Measurements from ENCODE around the gene EPN1.

EPN1 gene

GRCh38 chr19:55661826-55662225 is 13.2 kb upstream of the EPN1 start:
- DNase-seq = no peak

GRCh38 chr19:55663846-55664536 is 11.0 kb upstream of the EPN1 start:
- no peak for DNase-seq

GRCh38 chr19:55666343-55667005 is 8.6 kb upstream of the EPN1 start:
- no peak for DNase-seq

- DNase-seq = no peak
Measured at GRCh38 chr19:55667006-55667381, 8.0 kb upstream of the EPN1 start.

- DNase-seq = no peak
Measured at GRCh38 chr19:55667511-55667910, 7.5 kb upstream of the EPN1 start.

- DNase-seq = no peak
Measured at GRCh38 chr19:55667958-55668357, 7.1 kb upstream of the EPN1 start.

- DNase-seq = no peak
Measured at GRCh38 chr19:55668603-55669348, 6.2 kb upstream of the EPN1 start.

GRCh38 chr19:55669418-55670279 is 5.4 kb upstream of the EPN1 start:
- no peak for DNase-seq

- no peak for DNase-seq
Measured at GRCh38 chr19:55670280-55671053, 4.6 kb upstream of the EPN1 start.

GRCh38 chr19:55671054-55671378 is 4.0 kb upstream of the EPN1 start:
- DNase-seq = no peak

GRCh38 chr19:55672418-55672817 is 2.6 kb upstream of the EPN1 start:
- no peak for DNase-seq

GRCh38 chr19:55673465-55673864 is 1.6 kb upstream of the EPN1 start:
- DNase-seq = no peak

GRCh38 chr19:55673889-55674288 is 1.1 kb upstream of the EPN1 start:
- no peak for DNase-seq

GRCh38 chr19:55674459-55674840 is 576 bp upstream of the EPN1 start:
- DNase-seq = no peak

GRCh38 chr19:55675661-55676354 is 782 bp downstream of the EPN1 start:
- no peak for DNase-seq

GRCh38 chr19:55676383-55676782 is 1.4 kb downstream of the EPN1 start:
- no peak for DNase-seq

GRCh38 chr19:55676889-55677505 is 2.0 kb downstream of the EPN1 start:
- DNase-seq = no peak

- no peak for DNase-seq
Measured at GRCh38 chr19:55677572-55678028, 2.6 kb downstream of the EPN1 start.

- DNase-seq = no peak
Measured at GRCh38 chr19:55678121-55678671, 3.2 kb downstream of the EPN1 start.

- no peak for DNase-seq
Measured at GRCh38 chr19:55679343-55680257, 4.6 kb downstream of the EPN1 start.
